H9 (cell line): ENCODE data around the gene LIF. TPM values are rescaled to one million over a fixed set of nuclear protein-coding genes. Genes with fewer than 3 reads are reported as not detected.

Experiments
- DNase-seq: peaks from one replicate; pipeline ENCODE4 v3.0.0-alpha.2; 2017
- H2AFZ ChIP-seq: one replicate; pipeline ENCODE4 v1.6.1; 2013; ENCODE audit warnings: mild to moderate bottlenecking, low read length, control low read depth, moderate library complexity
- H2AK5ac ChIP-seq: 2 replicates; pipeline ENCODE4 v1.6.1; 2013; ENCODE audit warnings: low read length, control low read depth, mixed read lengths; ENCODE audit not compliant: insufficient read length
- H2BK120ac ChIP-seq: one replicate; pipeline ENCODE4 v1.6.1; 2013; ENCODE audit warnings: low read depth, mild to moderate bottlenecking, low read length, control low read depth, inconsistent platforms; ENCODE audit not compliant: poor library complexity, severe bottlenecking
- H2BK12ac ChIP-seq: 2 replicates; pipeline ENCODE4 v1.6.1; 2013; ENCODE audit warnings: low read length, control low read depth, mixed read lengths, low read depth; ENCODE audit not compliant: insufficient read length
- H2BK15ac ChIP-seq: 2 replicates; pipeline ENCODE4 v1.6.1; 2013; ENCODE audit warnings: low read depth, low read length, control low read depth
- H2BK20ac ChIP-seq: one replicate; pipeline ENCODE4 v1.6.1; 2013; ENCODE audit warnings: low read depth, mild to moderate bottlenecking, low read length, control low read depth, inconsistent platforms; ENCODE audit not compliant: poor library complexity, severe bottlenecking
- H2BK5ac ChIP-seq: 2 replicates; pipeline ENCODE4 v1.6.1; 2013; ENCODE audit warnings: low read length, control low read depth, mixed read lengths; ENCODE audit not compliant: insufficient read length
- H3K14ac ChIP-seq: 2 replicates; pipeline ENCODE4 v1.6.1; 2013; ENCODE audit warnings: low read length, control low read depth; ENCODE audit not compliant: insufficient read depth
- H3K18ac ChIP-seq: 2 replicates; pipeline ENCODE4 v1.6.1; 2013; ENCODE audit warnings: low read depth, mild to moderate bottlenecking, mixed read lengths, low read length, control low read depth; ENCODE audit not compliant: insufficient read length
- H3K23ac ChIP-seq: 2 replicates; pipeline ENCODE4 v1.6.1; 2013; ENCODE audit warnings: low read length, control low read depth, mixed read lengths, low read depth; ENCODE audit not compliant: insufficient read length
- H3K23me2 ChIP-seq: 2 replicates; pipeline ENCODE4 v1.6.1; 2013; ENCODE audit warnings: low read depth, mild to moderate bottlenecking, mixed read lengths, low read length, control low read depth; ENCODE audit not compliant: insufficient read length, poor library complexity, severe bottlenecking
- H3K27ac ChIP-seq: 2 replicates; pipeline ENCODE4 v1.5.1; 2013; ENCODE audit warnings: low read length, control low read depth, mixed read lengths, low read depth; ENCODE audit not compliant: insufficient read length
- H3K27me3 ChIP-seq: 2 replicates; pipeline ENCODE4 v1.6.1; 2013; ENCODE audit warnings: low read length, control low read depth, inconsistent platforms; ENCODE audit not compliant: insufficient read depth
- H3K4ac ChIP-seq: 2 replicates; pipeline ENCODE4 v1.6.1; 2013; ENCODE audit warnings: low read depth, mild to moderate bottlenecking, control low read depth, inconsistent platforms, low read length, moderate library complexity
- H3K4me1 ChIP-seq: 2 replicates; pipeline ENCODE4 v1.6.1; 2013; ENCODE audit warnings: low read length, control low read depth, inconsistent platforms; ENCODE audit not compliant: insufficient read depth
- H3K4me2 ChIP-seq: 2 replicates; pipeline ENCODE4 v1.6.1; 2013; ENCODE audit warnings: low read length, control low read depth, mixed read lengths; ENCODE audit not compliant: insufficient read length, insufficient read depth
- H3K56ac ChIP-seq: 2 replicates; pipeline ENCODE4 v1.6.1; 2013; ENCODE audit warnings: low read depth, mild to moderate bottlenecking, mixed read lengths, low read length, control low read depth; ENCODE audit not compliant: insufficient read length
- H3K79me1 ChIP-seq: 2 replicates; pipeline ENCODE4 v1.6.1; 2013; ENCODE audit warnings: low read depth, mild to moderate bottlenecking, moderate library complexity, low read length, control low read depth, inconsistent platforms; ENCODE audit not compliant: insufficient read depth, poor library complexity, severe bottlenecking
- H3K79me2 ChIP-seq: 2 replicates; pipeline ENCODE4 v1.6.1; 2013; ENCODE audit warnings: low read length, control low read depth, inconsistent platforms; ENCODE audit not compliant: insufficient read depth
- H3K9ac ChIP-seq: 2 replicates; pipeline ENCODE4 v1.6.1; 2013; ENCODE audit warnings: low read length, control low read depth, mixed read lengths; ENCODE audit not compliant: insufficient read length; ENCODE audit errors: extremely low read depth
- H3K9me3 ChIP-seq: one replicate; pipeline ENCODE4 v1.6.1; 2013; ENCODE audit warnings: low read depth, low read length, inconsistent platforms; ENCODE audit not compliant: control insufficient read depth
- H3T11ph ChIP-seq: one replicate; pipeline ENCODE4 v1.6.1; 2013; ENCODE audit warnings: mild to moderate bottlenecking, low read length, control low read depth, inconsistent platforms
- H4K20me1 ChIP-seq: one replicate; pipeline ENCODE4 v1.6.1; 2013; ENCODE audit not compliant: control insufficient read depth, insufficient read length, insufficient read depth
- H4K5ac ChIP-seq: 2 replicates; pipeline ENCODE4 v1.6.1; 2013; ENCODE audit warnings: low read depth, mild to moderate bottlenecking, mixed read lengths, low read length, control low read depth; ENCODE audit not compliant: insufficient read length
- H4K8ac ChIP-seq: replicated peaks from 2 replicates; pipeline ENCODE4 v1.6.1; 2013; ENCODE audit warnings: low read length, control low read depth, mixed read lengths, low read depth; ENCODE audit not compliant: insufficient read length
- H4K91ac ChIP-seq: 2 replicates; pipeline ENCODE4 v1.6.1; 2013; ENCODE audit warnings: low read depth, mild to moderate bottlenecking, moderate library complexity, mixed read lengths, low read length, control low read depth; ENCODE audit not compliant: insufficient read length
- H3K27ac Mint-ChIP-seq, 3 experiments: 2 replicates in 2 of 3; 3 replicates in 1 of 3; pipeline ENCODE4 v1.8.0; 2020 to 2021; ENCODE audit warnings: mixed read lengths in 3 of 3, mild to moderate bottlenecking in 1 of 3, moderate library complexity in 1 of 3
- H3K27me3 Mint-ChIP-seq: 2 replicates; pipeline ENCODE4 v1.8.0; 2021; ENCODE audit warnings: low read depth, mild to moderate bottlenecking, moderate library complexity, mixed read lengths
- H3K36me3 Mint-ChIP-seq, 3 experiments: 2 replicates in 2 of 3; 3 replicates in 1 of 3; pipeline ENCODE4 v1.8.0; 2020 to 2021; ENCODE audit warnings: low read depth in 3 of 3, mixed read lengths in 3 of 3; ENCODE audit not compliant: insufficient read depth in 1 of 3
- H3K4me1 Mint-ChIP-seq, 2 experiments: 2 replicates each; pipeline ENCODE4 v1.8.0; 2020; ENCODE audit warnings: mixed read lengths in 2 of 2
- H3K4me3 Mint-ChIP-seq, 2 experiments: 2 replicates in 1 of 2; 3 replicates in 1 of 2; pipeline ENCODE4 v1.8.0; 2020 to 2021; ENCODE audit warnings: mild to moderate bottlenecking in 2 of 2, mixed read lengths in 2 of 2, moderate library complexity in 1 of 2
- H3K9me3 Mint-ChIP-seq, 2 experiments: 2 replicates in 1 of 2; 3 replicates in 1 of 2; pipeline ENCODE4 v1.8.0; 2020; ENCODE audit warnings: mild to moderate bottlenecking in 2 of 2, mixed read lengths in 2 of 2, moderate library complexity in 1 of 2
- WGBS: extraction: QIAGEN DNeasy Blood & Tissue Kit; methylation state at CpG from one replicate; pipeline ENCODE4 v1.1.7; 2013; ENCODE audit warnings: missing lambda C conversion rate, low lambda C conversion rate, mixed read lengths; ENCODE audit not compliant: insufficient read length; ENCODE audit errors: extremely low coverage; 5-methylcytosine and 5-hydroxymethylcytosine counted together
- total RNA-seq: library from RNA; stranded (reverse); gene quantifications from 2 replicates; pipeline ENCODE4 v1.2.1, GENCODE V29; 2021
- TF ChIP-seq, protein P1 (sequence below): fragments of 200-600 bp; sonication (generic); conservative IDR thresholded peaks from 3 replicates; pipeline ENCODE4 v1.8.0; 2021; ENCODE audit warnings: antibody characterized with exemption, mild to moderate bottlenecking

LIF gene
- total RNA-seq, 1 experiment from 2014 or later = 6.1 TPM

DNA sequence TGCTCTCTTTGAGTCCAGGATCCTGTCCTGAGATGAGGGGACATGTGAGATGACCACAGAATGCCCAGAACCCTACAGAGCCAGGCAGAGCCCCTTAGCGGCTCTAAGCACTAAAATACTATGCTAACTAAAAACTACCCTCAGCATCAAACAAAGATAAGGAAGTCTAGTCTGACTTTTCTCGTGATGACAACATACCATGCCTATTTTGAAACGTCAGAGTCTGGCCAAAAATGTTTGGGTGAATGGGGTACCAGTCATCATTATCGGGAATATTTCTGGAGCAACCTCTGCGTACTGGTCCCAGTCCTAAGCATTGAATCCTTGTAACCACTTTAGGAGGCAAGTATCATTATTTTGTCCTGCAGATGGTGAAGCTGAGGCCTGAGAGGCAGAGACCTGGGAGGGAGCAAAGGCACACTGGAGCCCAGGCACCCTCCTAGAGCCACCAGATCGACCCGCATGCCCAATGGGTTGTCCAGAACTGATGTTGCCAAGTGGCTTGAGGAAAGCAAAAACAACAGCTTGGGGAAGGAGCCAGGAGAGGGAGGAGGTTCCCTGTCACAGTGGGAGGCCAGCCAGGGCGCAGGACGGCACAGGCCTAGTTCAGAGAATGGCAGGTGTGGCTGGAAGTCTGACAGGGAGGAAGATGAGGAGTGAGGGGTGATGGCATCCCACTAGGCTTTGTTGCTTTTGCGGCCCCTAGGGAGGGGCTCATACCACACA, 27.3 kb upstream of the LIF start:
- no peak overlapping the region for H3K18ac ChIP-seq
- no peak overlapping the region for H3T11ph ChIP-seq
- H3K4ac ChIP-seq = no peak overlapping the region
- no peak overlapping the region for H2BK120ac ChIP-seq
- no peak overlapping the region for H4K91ac ChIP-seq
- no peaks in the 10 kb centered on the region for H3K79me1 ChIP-seq
- no peaks in the 10 kb centered on the region for H3K27me3 ChIP-seq
- H2BK5ac ChIP-seq = no peak overlapping the region
- H4K8ac ChIP-seq = no peak overlapping the region
- peaks cover 10 to 18% of the 10 kb centered on the region in 2 experiments for H3K4me1 Mint-ChIP-seq
- H3K36me3 Mint-ChIP-seq = no peaks in the 10 kb centered on the region
- H3K27ac Mint-ChIP-seq = peak overlapping the region in 1 of 3 experiments; percentile 61; a peak in 1 of 7 replicates
- no peaks in the 10 kb centered on the region for H4K20me1 ChIP-seq
- peaks cover 8% of the 10 kb centered on the region for H3K27me3 Mint-ChIP-seq
- H3K4me3 Mint-ChIP-seq = no peak overlapping the region
- no peak overlapping the region for H3K14ac ChIP-seq
- H3K79me2 ChIP-seq = no peaks in the 10 kb centered on the region
- no peaks in the 10 kb centered on the region for H3K23me2 ChIP-seq
- H3K9me3 ChIP-seq = no peaks in the 10 kb centered on the region
- H2BK20ac ChIP-seq = no peak overlapping the region
- no peak overlapping the region for H2BK15ac ChIP-seq
- no peak overlapping the region for H3K4me2 ChIP-seq
- no peak overlapping the region for H2AFZ ChIP-seq
- no peak overlapping the region for H2AK5ac ChIP-seq
- no peak overlapping the region for H2BK12ac ChIP-seq
- TF ChIP-seq, protein P1, sequence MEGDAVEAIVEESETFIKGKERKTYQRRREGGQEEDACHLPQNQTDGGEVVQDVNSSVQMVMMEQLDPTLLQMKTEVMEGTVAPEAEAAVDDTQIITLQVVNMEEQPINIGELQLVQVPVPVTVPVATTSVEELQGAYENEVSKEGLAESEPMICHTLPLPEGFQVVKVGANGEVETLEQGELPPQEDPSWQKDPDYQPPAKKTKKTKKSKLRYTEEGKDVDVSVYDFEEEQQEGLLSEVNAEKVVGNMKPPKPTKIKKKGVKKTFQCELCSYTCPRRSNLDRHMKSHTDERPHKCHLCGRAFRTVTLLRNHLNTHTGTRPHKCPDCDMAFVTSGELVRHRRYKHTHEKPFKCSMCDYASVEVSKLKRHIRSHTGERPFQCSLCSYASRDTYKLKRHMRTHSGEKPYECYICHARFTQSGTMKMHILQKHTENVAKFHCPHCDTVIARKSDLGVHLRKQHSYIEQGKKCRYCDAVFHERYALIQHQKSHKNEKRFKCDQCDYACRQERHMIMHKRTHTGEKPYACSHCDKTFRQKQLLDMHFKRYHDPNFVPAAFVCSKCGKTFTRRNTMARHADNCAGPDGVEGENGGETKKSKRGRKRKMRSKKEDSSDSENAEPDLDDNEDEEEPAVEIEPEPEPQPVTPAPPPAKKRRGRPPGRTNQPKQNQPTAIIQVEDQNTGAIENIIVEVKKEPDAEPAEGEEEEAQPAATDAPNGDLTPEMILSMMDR = no peak
- H4K5ac ChIP-seq = no peak overlapping the region
- no peaks in the 10 kb centered on the region for H3K9me3 Mint-ChIP-seq
- no peak overlapping the region for H3K9ac ChIP-seq
- no peaks in the 10 kb centered on the region; the same call in 1 of the 2 replicates for H3K4me1 ChIP-seq
- DNase-seq = no peak
- H3K27ac ChIP-seq = no peak overlapping the region
- no CpG with 5 or more reads among the region's 10 CpGs for WGBS
- no peak overlapping the region for H3K23ac ChIP-seq
- no peak overlapping the region for H3K56ac ChIP-seq
